PFSK-1 (cell line): ENCODE measurements around the gene BAZ2A.

Experiments used
- FOXP2 ChIP-seq: optimal IDR thresholded peaks from 2 replicates; pipeline ENCODE3; 2011; ENCODE audit warnings: borderline replicate concordance, control low read depth, inconsistent platforms; ENCODE audit not compliant: insufficient read depth; ENCODE audit errors: extremely low read length, extremely low read depth
- POLR2AphosphoS5 ChIP-seq: IDR thresholded peaks from 2 replicates; pipeline ENCODE4 v1.6.1; 2012; ENCODE audit warnings: low read depth, mild to moderate bottlenecking, control low read depth, low read length, moderate library complexity
- SIN3A ChIP-seq: IDR thresholded peaks from 2 replicates; pipeline ENCODE4 v1.6.1; 2012; ENCODE audit warnings: mild to moderate bottlenecking, low read length, moderate library complexity, borderline replicate concordance; ENCODE audit not compliant: insufficient read depth
- TAF1 ChIP-seq: IDR thresholded peaks from 2 replicates; pipeline ENCODE4 v1.6.1; 2012; ENCODE audit warnings: low read length, control low read depth, borderline replicate concordance; ENCODE audit not compliant: insufficient read depth
- TF ChIP-seq, protein P1 (sequence below), 2 experiments: IDR thresholded peaks; 2 replicates each; pipeline versions ENCODE4 v1.6.1 to v1.8.0; 2011 to 2012; ENCODE audit warnings: low read depth in 2 of 2, low read length in 2 of 2, control low read depth in 1 of 2, inconsistent platforms in 1 of 2, mild to moderate bottlenecking in 1 of 2, moderate library complexity in 1 of 2; ENCODE audit not compliant: insufficient read depth in 1 of 2

DNA sequence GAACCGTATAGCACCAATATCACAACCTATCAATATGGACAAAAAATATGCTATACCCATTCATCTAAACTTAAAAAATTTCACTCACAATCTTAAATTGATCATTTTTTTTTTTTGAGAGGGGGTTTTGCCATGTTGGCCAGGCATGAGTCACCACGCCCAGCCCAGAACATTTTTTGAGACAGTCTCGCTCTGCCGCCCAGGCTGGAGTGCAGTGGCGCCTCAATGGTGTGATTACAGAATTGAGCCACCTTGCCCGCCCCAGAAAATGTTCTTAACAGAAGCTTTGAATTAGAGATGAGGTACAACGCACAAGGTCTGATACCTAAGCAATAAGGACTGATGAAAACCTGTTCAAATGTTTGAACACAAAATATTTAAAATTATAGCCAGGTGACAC, 31.4 kb upstream of the BAZ2A start:
- TF ChIP-seq POLR2AphosphoS5 (no peak), SIN3A (no peak), TAF1 (no peak), FOXP2 (no peak)
- TF ChIP-seq, protein P1, sequence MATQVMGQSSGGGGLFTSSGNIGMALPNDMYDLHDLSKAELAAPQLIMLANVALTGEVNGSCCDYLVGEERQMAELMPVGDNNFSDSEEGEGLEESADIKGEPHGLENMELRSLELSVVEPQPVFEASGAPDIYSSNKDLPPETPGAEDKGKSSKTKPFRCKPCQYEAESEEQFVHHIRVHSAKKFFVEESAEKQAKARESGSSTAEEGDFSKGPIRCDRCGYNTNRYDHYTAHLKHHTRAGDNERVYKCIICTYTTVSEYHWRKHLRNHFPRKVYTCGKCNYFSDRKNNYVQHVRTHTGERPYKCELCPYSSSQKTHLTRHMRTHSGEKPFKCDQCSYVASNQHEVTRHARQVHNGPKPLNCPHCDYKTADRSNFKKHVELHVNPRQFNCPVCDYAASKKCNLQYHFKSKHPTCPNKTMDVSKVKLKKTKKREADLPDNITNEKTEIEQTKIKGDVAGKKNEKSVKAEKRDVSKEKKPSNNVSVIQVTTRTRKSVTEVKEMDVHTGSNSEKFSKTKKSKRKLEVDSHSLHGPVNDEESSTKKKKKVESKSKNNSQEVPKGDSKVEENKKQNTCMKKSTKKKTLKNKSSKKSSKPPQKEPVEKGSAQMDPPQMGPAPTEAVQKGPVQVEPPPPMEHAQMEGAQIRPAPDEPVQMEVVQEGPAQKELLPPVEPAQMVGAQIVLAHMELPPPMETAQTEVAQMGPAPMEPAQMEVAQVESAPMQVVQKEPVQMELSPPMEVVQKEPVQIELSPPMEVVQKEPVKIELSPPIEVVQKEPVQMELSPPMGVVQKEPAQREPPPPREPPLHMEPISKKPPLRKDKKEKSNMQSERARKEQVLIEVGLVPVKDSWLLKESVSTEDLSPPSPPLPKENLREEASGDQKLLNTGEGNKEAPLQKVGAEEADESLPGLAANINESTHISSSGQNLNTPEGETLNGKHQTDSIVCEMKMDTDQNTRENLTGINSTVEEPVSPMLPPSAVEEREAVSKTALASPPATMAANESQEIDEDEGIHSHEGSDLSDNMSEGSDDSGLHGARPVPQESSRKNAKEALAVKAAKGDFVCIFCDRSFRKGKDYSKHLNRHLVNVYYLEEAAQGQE (IDR thresholded peaks at IDR 0.05; ENCODE audit: insufficient read depth in 1 of 2, low read depth in 2 of 2, low read length in 2 of 2) = no peak
